C4-2B (cell line): ENCODE data around the gene OCEL1.

ENCODE experiments used
- H3K27ac ChIP-seq: fragments of 450-650 bp; 2 replicates; pipeline ENCODE4 v1.5.1; 2017
- CTCF ChIP-seq: fragments of 450-650 bp; conservative IDR thresholded peaks from 2 replicates; pipeline ENCODE4 v1.5.1; 2017; ENCODE audit warnings: mild to moderate bottlenecking
- ZFX ChIP-seq: fragments of 450-650 bp; IDR thresholded peaks from 2 replicates; pipeline ENCODE4 v1.6.1; 2017

Gene OCEL1

GRCh38 chr19:17235300-17235970, 9.4 kb downstream of the OCEL1 start:
- no peak for TF ChIP-seq CTCF
- peak; percentile 51; the same call in 1 of the 2 replicates for TF ChIP-seq ZFX
- peak overlapping the region; percentile 70 for H3K27ac ChIP-seq

- no peak for TF ChIP-seq ZFX
- peak overlapping the region; percentile 70 for H3K27ac ChIP-seq
Measured at GRCh38 chr19:17235971-17236777, 10.1 kb downstream of the OCEL1 start.

- peak overlapping the region; percentile 70 for H3K27ac ChIP-seq
- no peak for TF ChIP-seq ZFX
- no peak for TF ChIP-seq CTCF
Measured at GRCh38 chr19:17236811-17237543, 11.0 kb downstream of the OCEL1 start.

GRCh38 chr19:17237747-17238706, 12.0 kb downstream of the OCEL1 start:
- no peak overlapping the region for H3K27ac ChIP-seq
- TF ChIP-seq CTCF (no peak), ZFX (no peak)

- TF ChIP-seq ZFX (0 out of 2 replicates have a peak, but pooled peaks have one; percentile 7), CTCF (no peak)
- peak overlapping the region; percentile 62 for H3K27ac ChIP-seq
Measured at GRCh38 chr19:17240062-17240752, 14.2 kb downstream of the OCEL1 start.

- TF ChIP-seq ZFX (no peak), CTCF (no peak)
- H3K27ac ChIP-seq = peak overlapping the region; percentile 62
Measured at GRCh38 chr19:17240826-17241399, 14.9 kb downstream of the OCEL1 start.
